GM18861 (cell line): ENCODE results near the gene HOXD3.

Source experiments
- ATAC-seq: cut with Tn5 transposase; IDR thresholded peaks from one replicate; pipeline ENCODE4 v1.9.1; 2021; ENCODE audit not compliant: unreplicated experiment

HOXD3 gene

GRCh38 chr2:176156807-176157498 is at the start of gene HOXD3:
HOXD3 (plus strand) TSS chr2:176157307; CDS start chr2:176169115, 11,808 bp downstream.
- ATAC-seq: no peak

DNA sequence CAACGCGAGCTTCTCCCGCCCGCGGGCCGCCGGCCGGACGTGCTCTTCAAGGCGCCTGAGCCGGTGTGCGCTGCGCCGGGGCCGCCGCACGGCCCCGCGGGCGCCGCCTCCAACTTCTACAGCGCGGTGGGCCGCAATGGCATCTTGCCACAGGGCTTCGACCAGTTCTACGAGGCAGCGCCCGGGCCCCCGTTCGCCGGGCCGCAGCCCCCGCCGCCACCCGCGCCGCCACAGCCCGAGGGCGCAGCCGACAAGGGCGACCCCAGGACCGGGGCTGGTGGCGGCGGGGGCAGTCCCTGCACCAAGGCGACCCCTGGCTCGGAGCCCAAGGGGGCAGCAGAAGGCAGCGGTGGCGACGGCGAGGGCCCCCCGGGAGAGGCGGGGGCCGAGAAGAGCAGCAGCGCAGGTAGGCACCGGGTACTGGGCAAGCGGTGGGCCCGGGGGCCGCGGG is 49.4 kb upstream of the HOXD3 start:
- no peak for ATAC-seq

DNA sequence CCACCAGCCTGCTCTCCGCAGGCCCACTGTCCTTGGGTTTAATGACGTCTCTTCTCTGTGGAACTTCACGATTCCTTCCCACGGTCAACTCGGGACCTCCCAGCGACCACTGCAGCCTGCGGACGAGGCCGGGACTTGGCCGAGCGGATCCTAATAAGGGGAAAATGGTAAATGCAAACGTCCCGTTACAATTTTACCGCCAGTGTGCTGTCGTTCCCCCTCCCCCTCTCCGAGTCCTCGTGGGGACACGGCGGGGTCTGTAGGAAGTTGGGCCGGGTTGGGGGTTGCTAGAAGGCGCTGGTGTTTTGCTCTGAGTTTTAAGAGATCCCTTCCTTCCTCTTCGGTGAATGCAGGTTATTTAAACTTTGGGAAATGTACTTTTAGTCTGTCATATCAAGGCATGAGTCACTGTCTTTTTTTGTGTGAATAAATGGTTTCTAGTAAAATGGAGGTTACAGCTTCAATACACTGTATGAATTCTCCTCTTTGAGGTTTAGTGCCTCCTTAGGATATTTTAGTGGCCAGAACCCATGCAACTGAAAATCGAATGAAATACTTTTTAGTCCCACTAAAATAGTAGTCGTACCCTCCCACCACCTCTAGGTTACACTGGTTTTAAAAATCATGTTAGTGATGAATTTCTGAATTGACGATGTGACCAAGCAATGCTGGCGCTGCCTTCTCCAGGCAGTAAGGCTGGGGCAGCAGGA is 47.8 kb upstream of the HOXD3 start:
- ATAC-seq: no peak

GRCh38 chr2:176109946-176110345 is 47.2 kb upstream of the HOXD3 start:
- no peak for ATAC-seq

GRCh38 chr2:176110415-176111308 is 46.4 kb upstream of the HOXD3 start:
- no peak for ATAC-seq

DNA sequence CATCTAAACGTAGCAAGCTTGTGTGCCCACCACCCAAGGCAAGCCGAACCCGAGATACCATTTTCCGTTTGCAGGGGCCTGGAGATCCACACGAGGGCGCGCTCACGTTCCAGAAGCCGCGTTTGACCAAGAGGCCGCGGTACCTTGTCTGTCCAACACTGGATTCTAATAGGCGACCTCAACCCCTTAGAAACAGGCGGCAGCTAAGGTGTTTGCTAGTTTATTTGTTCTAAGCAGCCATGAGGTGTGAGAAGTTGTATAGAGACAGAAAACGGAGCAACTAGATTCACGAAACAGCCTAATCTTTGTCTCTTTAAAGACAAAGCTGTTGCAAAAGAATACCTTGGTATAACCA is 45.8 kb upstream of the HOXD3 start:
- ATAC-seq: no peak

GRCh38 chr2:176111846-176112374 is 45.2 kb upstream of the HOXD3 start:
- ATAC-seq: no peak

- no peak for ATAC-seq
Observed at GRCh38 chr2:176112375-176113302, 44.5 kb upstream of the HOXD3 start.

- no peak for ATAC-seq
Observed at GRCh38 chr2:176114120-176114929, 42.8 kb upstream of the HOXD3 start.

- no peak for ATAC-seq
Observed at GRCh38 chr2:176114930-176115625, 42.0 kb upstream of the HOXD3 start.

GRCh38 chr2:176115883-176116813 is 41.0 kb upstream of the HOXD3 start, which contains the start of gene HOXD10:
HOXD10 (plus strand) TSS chr2:176116778; CDS start chr2:176116834, 56 bp downstream.
- no peak for ATAC-seq

DNA sequence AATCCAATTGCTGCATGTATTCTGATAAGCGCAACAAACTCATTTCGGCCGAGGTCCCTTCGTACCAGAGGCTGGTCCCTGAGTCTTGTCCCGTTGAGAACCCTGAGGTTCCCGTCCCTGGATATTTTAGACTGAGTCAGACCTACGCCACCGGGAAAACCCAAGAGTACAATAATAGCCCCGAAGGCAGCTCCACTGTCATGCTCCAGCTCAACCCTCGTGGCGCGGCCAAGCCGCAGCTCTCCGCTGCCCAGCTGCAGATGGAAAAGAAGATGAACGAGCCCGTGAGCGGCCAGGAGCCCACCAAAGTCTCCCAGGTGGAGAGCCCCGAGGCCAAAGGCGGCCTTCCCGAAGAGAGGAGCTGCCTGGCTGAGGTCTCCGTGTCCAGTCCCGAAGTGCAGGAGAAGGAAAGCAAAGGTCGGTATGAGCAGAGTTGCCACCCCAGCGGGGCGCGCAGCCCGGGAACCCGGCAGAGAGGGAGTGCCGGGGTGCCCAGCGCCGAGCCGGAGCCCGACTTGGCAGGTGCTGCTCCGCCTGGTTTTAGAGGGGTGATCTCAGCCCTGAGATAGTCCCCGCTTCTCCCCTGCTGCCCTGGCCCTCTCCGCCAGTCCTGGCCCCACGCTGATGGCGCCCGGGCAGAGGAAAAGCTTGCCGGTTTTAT is 39.8 kb upstream of the HOXD3 start:
- ATAC-seq: no peak

DNA sequence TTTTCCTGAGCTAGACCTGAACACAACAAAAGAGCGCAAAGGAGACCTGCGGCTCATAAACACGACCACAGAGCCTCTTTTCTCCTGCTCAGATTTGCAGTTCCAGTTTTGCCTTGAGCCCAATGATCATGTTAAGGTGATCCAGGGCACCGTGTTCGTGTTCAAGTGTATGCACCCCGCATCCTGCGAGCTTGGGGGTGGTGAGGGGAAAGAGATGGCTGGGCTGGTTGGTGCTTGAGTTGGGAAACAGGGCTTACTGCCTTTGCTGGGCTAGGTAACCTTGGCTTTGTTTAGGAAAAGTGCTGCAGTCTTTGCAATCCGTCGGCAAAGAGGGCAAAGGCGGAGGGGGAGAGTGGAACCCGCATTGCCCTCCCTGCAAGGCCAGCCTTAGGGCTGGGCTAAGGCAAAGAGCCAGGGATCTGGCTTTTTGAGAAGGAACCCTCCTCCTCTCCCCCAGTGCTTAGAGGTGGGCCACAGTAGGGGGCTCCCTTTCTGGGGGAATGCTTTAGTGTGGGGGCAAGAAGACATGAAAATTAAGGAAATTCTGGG is 39.2 kb upstream of the HOXD3 start:
- no peak for ATAC-seq

DNA sequence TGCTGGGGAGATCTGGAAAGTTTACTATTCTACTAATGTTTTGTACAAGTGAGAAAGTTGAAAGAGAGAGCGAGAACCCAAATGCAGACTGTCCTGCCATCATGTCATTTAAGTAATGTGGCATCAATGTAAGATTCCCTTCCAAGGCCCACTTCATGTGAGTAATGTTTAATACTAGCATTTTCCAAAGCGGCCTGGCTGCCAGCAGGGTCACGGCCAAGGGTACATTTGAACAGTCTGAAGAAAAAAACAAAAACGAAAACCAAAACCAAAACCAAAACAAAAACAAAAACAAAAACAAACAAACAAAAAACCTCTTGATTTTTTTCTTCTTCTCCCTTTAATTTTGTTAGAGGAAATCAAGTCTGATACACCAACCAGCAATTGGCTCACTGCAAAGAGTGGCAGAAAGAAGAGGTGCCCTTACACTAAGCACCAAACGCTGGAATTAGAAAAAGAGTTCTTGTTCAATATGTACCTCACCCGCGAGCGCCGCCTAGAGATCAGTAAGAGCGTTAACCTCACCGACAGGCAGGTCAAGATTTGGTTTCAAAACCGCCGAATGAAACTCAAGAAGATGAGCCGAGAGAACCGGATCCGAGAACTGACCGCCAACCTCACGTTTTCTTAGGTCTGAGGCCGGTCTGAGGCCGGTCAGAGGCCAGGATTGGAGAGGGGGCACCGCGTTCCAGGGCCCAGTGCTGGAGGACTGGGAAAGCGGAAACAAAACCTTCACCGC is 38.3 kb upstream of the HOXD3 start:
- ATAC-seq: no peak

GRCh38 chr2:176120364-176121189 is 36.5 kb upstream of the HOXD3 start:
- ATAC-seq: no peak
